H1 (cell line): ENCODE measurements around the gene CCDC93. TPM values are rescaled to one million over a fixed set of nuclear protein-coding genes. Genes with fewer than 3 reads are reported as not detected.

Experiments used
- CTCF ChIA-PET: fragments of 300-600 bp; sonication (Branson Sonifier 250); formaldehyde crosslinking; loops from one replicate; lab custom pipeline; 2021; ENCODE audit not compliant: partially characterized antibody; lab: Charles Lee
- POLR2A ChIA-PET: fragments of 300-600 bp; sonication (Branson Sonifier 250); formaldehyde crosslinking; loops from one replicate; lab custom pipeline; 2021; ENCODE audit warnings: inconsistent platforms; ENCODE audit not compliant: partially characterized antibody; lab: Charles Lee
- DNase-seq, 2 experiments: peaks; one replicate each; pipeline versions ENCODE4 v3.0.0 to v3.0.0-alpha.2; 2010 to 2022; ENCODE audit warnings: low spot score in 2 of 2, low read depth in 1 of 2, mixed read lengths in 1 of 2
- FAIRE-seq: peaks from 2 replicates; lab custom pipeline; 2011; peaks lifted over from hg19 to GRCh38; lab: Jason Lieb, UNC
- H2AFZ ChIP-seq: 2 replicates; pipeline ENCODE4 v1.8.1; 2012; ENCODE audit warnings: low read length, inconsistent platforms
- H2AK5ac ChIP-seq: 2 replicates; pipeline ENCODE4 v1.6.1; 2013; ENCODE audit warnings: low read depth, low read length
- H2BK120ac ChIP-seq: replicated peaks from 2 replicates; pipeline ENCODE3; 2013; ENCODE audit warnings: low read depth, low read length, inconsistent platforms
- H2BK12ac ChIP-seq: 2 replicates; pipeline ENCODE4 v1.6.1; 2013; ENCODE audit warnings: low read depth, low read length
- H2BK15ac ChIP-seq: 2 replicates; pipeline ENCODE4 v1.6.1; 2013; ENCODE audit warnings: low read length
- H2BK20ac ChIP-seq: 2 replicates; pipeline ENCODE4 v1.6.1; 2013; ENCODE audit warnings: low read length
- H2BK5ac ChIP-seq: 2 replicates; pipeline ENCODE4 v1.6.1; 2013; ENCODE audit warnings: low read depth, low read length
- H3K14ac ChIP-seq: 2 replicates; pipeline ENCODE4 v1.6.1; 2013; ENCODE audit warnings: inconsistent platforms; ENCODE audit not compliant: insufficient read length
- H3K18ac ChIP-seq: 2 replicates; pipeline ENCODE4 v1.6.1; 2013; ENCODE audit warnings: low read length; ENCODE audit errors: extremely low read depth
- H3K23ac ChIP-seq: 2 replicates; pipeline ENCODE4 v1.6.1; 2013; ENCODE audit warnings: inconsistent platforms; ENCODE audit not compliant: insufficient read length
- H3K23me2 ChIP-seq: 2 replicates; pipeline ENCODE4 v1.6.1; 2013; ENCODE audit warnings: low read depth, low read length
- H3K27ac ChIP-seq: 2 replicates; pipeline ENCODE4 v1.6.1; 2011; ENCODE audit warnings: low read depth, low read length, inconsistent platforms
- H3K27me3 ChIP-seq, 4 experiments: replicated peaks in 1 of 4; 1 replicate in 1 of 4; 2 replicates in 3 of 4; pipeline versions ENCODE4 v1.6.1 to v1.8.1; 2011 to 2013; ENCODE audit warnings: low read length in 3 of 4, mild to moderate bottlenecking in 3 of 4, inconsistent platforms in 2 of 4, mixed read lengths in 2 of 4, moderate library complexity in 1 of 4; ENCODE audit not compliant: control insufficient read depth in 3 of 4, insufficient read depth in 3 of 4; ENCODE audit errors: extremely low read depth in 1 of 4
- H3K36me3 ChIP-seq, 4 experiments: 2 replicates each; pipeline versions ENCODE4 v1.6.1 to v1.8.1; 2011 to 2013; ENCODE audit warnings: mild to moderate bottlenecking in 4 of 4, low read length in 3 of 4, moderate library complexity in 2 of 4, control low read depth in 1 of 4, inconsistent platforms in 1 of 4; ENCODE audit not compliant: insufficient read depth in 4 of 4, control insufficient read depth in 2 of 4
- H3K4ac ChIP-seq: replicated peaks from 2 replicates; pipeline ENCODE3; 2013; ENCODE audit warnings: low read length, low read depth, mixed read lengths, inconsistent platforms; ENCODE audit not compliant: insufficient read length
- H3K4me1 ChIP-seq, 4 experiments: replicated peaks in 1 of 4; 1 replicate in 1 of 4; 2 replicates in 3 of 4; pipeline versions ENCODE4 v1.6.1 to v1.8.1; 2011 to 2013; ENCODE audit warnings: low read length in 3 of 4, inconsistent platforms in 2 of 4, mixed read lengths in 1 of 4; ENCODE audit not compliant: insufficient read depth in 4 of 4, control insufficient read depth in 3 of 4
- H3K4me2 ChIP-seq, 2 experiments: 2 replicates each; pipeline versions ENCODE4 v1.6.1 to v1.8.1; 2011 to 2013; ENCODE audit warnings: low read depth in 2 of 2, low read length in 2 of 2, control low read depth in 1 of 2, inconsistent platforms in 1 of 2, mild to moderate bottlenecking in 1 of 2; ENCODE audit not compliant: insufficient read depth in 1 of 2
- H3K4me3 ChIP-seq, 4 experiments: fragments of 200-600, 300-600 bp in 1 of 4; sonication (generic), shearing (Covaris generic), sonication (Bioruptor Twin) in 1 of 4; 2 replicates each; pipeline versions ENCODE4 v1.5.1 to v1.8.1; 2011 to 2016; ENCODE audit warnings: low read length in 4 of 4, low read depth in 3 of 4, control low read depth in 2 of 4, inconsistent platforms in 2 of 4, mild to moderate bottlenecking in 2 of 4, mixed read lengths in 1 of 4, moderate library complexity in 1 of 4; ENCODE audit not compliant: insufficient read depth in 2 of 4; ENCODE audit errors: extremely low read depth in 1 of 4
- H3K56ac ChIP-seq: replicated peaks from 2 replicates; pipeline ENCODE3; 2013; ENCODE audit warnings: low read depth, mild to moderate bottlenecking, mixed read lengths, low read length, inconsistent platforms; ENCODE audit not compliant: insufficient read length
- H3K79me1 ChIP-seq: 2 replicates; pipeline ENCODE4 v1.6.1; 2013; ENCODE audit warnings: low read depth, low read length, control low read depth
- H3K79me2 ChIP-seq, 2 experiments: 2 replicates each; pipeline versions ENCODE4 v1.6.1 to v1.8.1; 2012 to 2013; ENCODE audit warnings: low read length in 2 of 2, mild to moderate bottlenecking in 2 of 2, inconsistent platforms in 1 of 2; ENCODE audit not compliant: insufficient read depth in 2 of 2, control insufficient read depth in 1 of 2
- H3K9ac ChIP-seq, 4 experiments: replicated peaks in 1 of 4; 1 replicate in 1 of 4; 2 replicates in 3 of 4; pipeline versions ENCODE4 v1.6.1 to v1.8.1; 2011 to 2013; ENCODE audit warnings: low read depth in 3 of 4, low read length in 3 of 4, control low read depth in 2 of 4, mild to moderate bottlenecking in 2 of 4, moderate library complexity in 2 of 4, inconsistent platforms in 1 of 4; ENCODE audit errors: extremely low read depth in 1 of 4
- H3K9me3 ChIP-seq, 2 experiments: 2 replicates each; pipeline versions ENCODE4 v1.6.1 to v1.8.1; 2012 to 2013; ENCODE audit warnings: mild to moderate bottlenecking in 2 of 2, moderate library complexity in 2 of 2, control low read depth in 1 of 2, inconsistent platforms in 1 of 2, low read depth in 1 of 2, low read length in 1 of 2, mixed read lengths in 1 of 2; ENCODE audit not compliant: insufficient read depth in 2 of 2
- H4K20me1 ChIP-seq, 2 experiments: replicated peaks in 1 of 2; 2 replicates each; pipeline versions ENCODE3 to v1.8.1; 2011 to 2013; ENCODE audit warnings: inconsistent platforms in 2 of 2, low read length in 2 of 2, mild to moderate bottlenecking in 1 of 2; ENCODE audit not compliant: insufficient read depth in 2 of 2, control insufficient read depth in 1 of 2
- H4K5ac ChIP-seq: 2 replicates; pipeline ENCODE4 v1.6.1; 2013; ENCODE audit warnings: low read length, low read depth, mixed read lengths, inconsistent platforms; ENCODE audit not compliant: insufficient read length
- H4K8ac ChIP-seq: 2 replicates; pipeline ENCODE4 v1.8.0; 2013; ENCODE audit warnings: mild to moderate bottlenecking, moderate library complexity, low read length, inconsistent platforms; ENCODE audit not compliant: insufficient read depth; ENCODE audit errors: extremely low read depth
- H4K91ac ChIP-seq: replicated peaks from 2 replicates; pipeline ENCODE3; 2013; ENCODE audit warnings: low read length, mixed read lengths, inconsistent platforms; ENCODE audit not compliant: insufficient read length
- BRCA1 ChIP-seq: IDR thresholded peaks from 2 replicates; pipeline ENCODE4 v1.6.1; 2012; ENCODE audit warnings: low read depth, low read length, improper control_type of control experiment
- CEBPB ChIP-seq: IDR thresholded peaks from 2 replicates; pipeline ENCODE4 v1.6.1; 2012; ENCODE audit warnings: low read depth, low read length
- CHD2 ChIP-seq: IDR thresholded peaks from 2 replicates; pipeline ENCODE4 v1.6.1; 2012; ENCODE audit warnings: low read length, improper control_type of control experiment
- GABPA ChIP-seq: IDR thresholded peaks from 2 replicates; pipeline ENCODE4 v1.6.1; 2011; ENCODE audit warnings: mild to moderate bottlenecking, low read length, moderate library complexity, borderline replicate concordance; ENCODE audit not compliant: insufficient read depth
- TEAD4 ChIP-seq: IDR thresholded peaks from 2 replicates; pipeline ENCODE4 v1.6.1; 2012; ENCODE audit warnings: low read depth, low read length, inconsistent platforms, mixed read lengths
- polyA plus RNA-seq, 7 experiments: library from polyadenylated mRNA; depleted of rRNA in 3 of 7; stranded (reverse) in 5 of 7; unstranded in 2 of 7; fragments of >200 nt in 5 of 7; fragments of 200-250 nt in 2 of 7; gene quantifications; 1 replicate in 5 of 7; 2 replicates in 1 of 7; 4 replicates in 1 of 7; pipeline versions ENCODE4 v1.2.1 to v1.2.3, GENCODE V29; 2011 to 2013; ENCODE audit warnings: missing spikeins in 2 of 7, mixed read lengths in 2 of 7
- total RNA-seq: library from RNA; stranded (reverse); fragmentation: NEBNext Ultra II Directional; extraction: Animal tissue kit (Norgen Biotek cat#: 25700); gene quantifications from 2 replicates; pipeline ENCODE4 v1.2.1, GENCODE V29; 2021

CCDC93 gene
- total and polyA plus RNA-seq, 2 of the 8 experiments (the other 6 are each of a cell fraction or from before 2014, with no cell fraction given): 5.5 to 18.0 TPM

GRCh38 chr2:117940436-117940835 lies 73.4 kb downstream of the CCDC93 start:
- H4K20me1 ChIP-seq: peaks cover 0 to 2% of the 10 kb centered on the region in 2 experiments
- no peak overlapping the region for H2AFZ ChIP-seq
- no peak overlapping the region for H2BK5ac ChIP-seq
- H3K27me3 ChIP-seq: no peaks in the 10 kb centered on the region
- H3K36me3 ChIP-seq: peaks cover 6 to 46% (median 20%) of the 10 kb centered on the region in 4 experiments
- no peak overlapping the region for H3K9ac ChIP-seq
- no peak overlapping the region for H2AK5ac ChIP-seq
- CTCF ChIA-PET: interaction anchor here (1.1 to 2.6 kb wide), 4 partner anchors 9 to 63 kb away, joined by 3 to 9 read pairs (median 4); no protein-coding TSS in a partner anchor
- TF ChIP-seq TEAD4: no peak
- no peak for TF ChIP-seq GABPA
- no peak for TF ChIP-seq CEBPB
- TF ChIP-seq CHD2: no peak
- TF ChIP-seq BRCA1: no peak
- no peak overlapping the region for H4K8ac ChIP-seq
- no peak overlapping the region for H2BK12ac ChIP-seq
- no peaks in the 10 kb centered on the region for H3K23me2 ChIP-seq
- no peak overlapping the region for H4K5ac ChIP-seq
- no peaks in the 10 kb centered on the region; a peak in 2 of 7 replicates for H3K4me1 ChIP-seq
- no peaks in the 10 kb centered on the region for H3K9me3 ChIP-seq
- H3K18ac ChIP-seq: no peak overlapping the region
- DNase-seq (no peak), FAIRE-seq (no peak)
- H3K79me2 ChIP-seq: no peaks in the 10 kb centered on the region
- no peak overlapping the region for H3K4me3 ChIP-seq
- no peak overlapping the region for H2BK20ac ChIP-seq
- no peak overlapping the region for H2BK120ac ChIP-seq
- no peak overlapping the region for H3K56ac ChIP-seq
- no peak overlapping the region for H4K91ac ChIP-seq
- H3K79me1 ChIP-seq: no peaks in the 10 kb centered on the region
- POLR2A ChIA-PET: interaction anchor here (1.3 kb wide), 1 partner anchor 11 kb away, joined by 4 read pairs; no protein-coding TSS in a partner anchor
- no peak overlapping the region for H3K4ac ChIP-seq
- no peak overlapping the region for H3K27ac ChIP-seq
- no peak overlapping the region for H2BK15ac ChIP-seq
- no peak overlapping the region for H3K4me2 ChIP-seq
- H3K14ac ChIP-seq: no peak overlapping the region
- no peak overlapping the region for H3K23ac ChIP-seq
